GM12878 (cell line): ENCODE results near the gene ABCG1. TPM values are rescaled to one million over a fixed set of nuclear protein-coding genes. Genes with fewer than 3 reads are reported as not detected.

Experiments
- ATAC-seq: fragments of 200-7000 bp; cut with Tn5 transposase; 3 replicates; pipeline ENCODE4 v1.9.1; 2020; ENCODE audit warnings: mild to moderate bottlenecking, moderate library complexity
- BruUV-seq: library from RNA; stranded (reverse); fragments of 400-500 nt; replicated peaks from 2 replicates; lab custom pipeline; 2021; lab: Mats Ljungman, UMichigan
- CTCF ChIA-PET: fragments of 300-600 bp; sonication (Branson Sonifier 250); formaldehyde crosslinking; extraction: SDS; loops from one replicate; lab custom pipeline; 2021; ENCODE audit warnings: inconsistent platforms; lab: Yijun Ruan, JAX
- POLR2A ChIA-PET: fragments of 350-600 bp; formaldehyde crosslinking; extraction: SDS; loops from one replicate; lab custom pipeline; 2021; ENCODE audit warnings: inconsistent platforms; lab: Charles Lee
- RAD21 ChIA-PET: fragments of 300-600 bp; sonication (Branson Sonifier 250); formaldehyde crosslinking; loops from one replicate; lab custom pipeline; 2023; ENCODE audit warnings: antibody characterized with exemption; ENCODE audit not compliant: unreplicated experiment; lab: Charles Lee
- SMC1A ChIA-PET: fragments of 300-600 bp; sonication (Branson Sonifier 250); formaldehyde crosslinking; loops from one replicate; lab custom pipeline; 2023; ENCODE audit not compliant: unreplicated experiment, uncharacterized antibody; lab: Charles Lee
- DNase-seq: peaks from one replicate; pipeline ENCODE4 v3.0.0-alpha.2; 2011; ENCODE audit warnings: low read depth, low spot score
- FAIRE-seq: peaks from 3 replicates; lab custom pipeline; 2011; peaks lifted over from hg19 to GRCh38; lab: Jason Lieb, UNC
- H2AFZ ChIP-seq: 2 replicates; pipeline ENCODE4 v1.6.0; 2011; ENCODE audit warnings: low read depth, low read length, control low read depth; ENCODE audit not compliant: control insufficient read depth
- H3K27ac ChIP-seq: 2 replicates; pipeline ENCODE4 v1.5.1; 2011; ENCODE audit warnings: control low read depth; ENCODE audit not compliant: control insufficient read depth, insufficient read depth
- H3K27me3 ChIP-seq, 2 experiments: replicated peaks in 1 of 2; 2 replicates each; pipeline versions ENCODE4 v1.6.0 to v1.6.1; 2011; ENCODE audit warnings: low read length in 1 of 2; ENCODE audit not compliant: control insufficient read depth in 2 of 2, insufficient read depth in 2 of 2
- H3K36me3 ChIP-seq, 2 experiments: 2 replicates each; pipeline ENCODE4 v1.5.1; 2011; ENCODE audit warnings: low read length in 1 of 2; ENCODE audit not compliant: control insufficient read depth in 2 of 2, insufficient read depth in 2 of 2
- H3K4me1 ChIP-seq: 2 replicates; pipeline ENCODE4 v1.6.1; 2011; ENCODE audit warnings: mild to moderate bottlenecking, low read length, moderate library complexity, mixed read lengths; ENCODE audit not compliant: control insufficient read depth, insufficient read depth
- H3K4me2 ChIP-seq: 2 replicates; pipeline ENCODE4 v1.6.0; 2011; ENCODE audit warnings: control low read depth; ENCODE audit not compliant: control insufficient read depth, insufficient read depth
- H3K4me3 ChIP-seq: fragments of 200-600 bp; sonication (generic); 2 replicates; pipeline ENCODE4 v1.5.1; 2016
- H3K79me2 ChIP-seq: 2 replicates; pipeline ENCODE4 v1.6.0; 2011; ENCODE audit warnings: low read length; ENCODE audit not compliant: control insufficient read depth, insufficient read depth
- H3K9ac ChIP-seq: 2 replicates; pipeline ENCODE4 v1.8.0; 2011; ENCODE audit warnings: low read length, control low read depth, mixed read lengths; ENCODE audit not compliant: control insufficient read depth, insufficient read depth
- H3K9me3 ChIP-seq: replicated peaks from 3 replicates; pipeline ENCODE4 v1.5.1; 2011; ENCODE audit warnings: mild to moderate bottlenecking, low read length; ENCODE audit not compliant: control insufficient read depth, insufficient read depth
- H4K20me1 ChIP-seq: 2 replicates; pipeline ENCODE4 v1.6.0; 2011; ENCODE audit not compliant: control insufficient read depth, insufficient read depth
- ASH2L ChIP-seq: fragments of 300-600, 200-600 bp; sonication (generic); IDR thresholded peaks from 2 replicates; pipeline ENCODE4 v1.6.1; 2017; ENCODE audit warnings: low read depth, mild to moderate bottlenecking, borderline replicate concordance
- ETV6 ChIP-seq, 2 experiments: fragments of 450-650 bp in 1 of 2; IDR thresholded peaks in 1 of 2; conservative IDR thresholded peaks in 1 of 2; 2 replicates each; pipeline ENCODE4 v1.6.1; 2014; ENCODE audit warnings: antibody characterized with exemption in 1 of 2, borderline replicate concordance in 1 of 2, low read depth in 1 of 2, mild to moderate bottlenecking in 1 of 2, moderate library complexity in 1 of 2
- NFXL1 ChIP-seq: fragments of 450-650 bp; IDR thresholded peaks from 2 replicates; pipeline ENCODE4 v1.6.1; 2017; ENCODE audit warnings: antibody characterized with exemption, mild to moderate bottlenecking, borderline replicate concordance
- POLR2AphosphoS2 ChIP-seq: IDR thresholded peaks from 2 replicates; pipeline ENCODE4 v1.6.1; 2011; ENCODE audit warnings: low read depth, mild to moderate bottlenecking, low read length, improper control_type of control experiment, moderate library complexity
- RAD21 ChIP-seq: IDR thresholded peaks from 2 replicates; pipeline ENCODE4 v1.6.1; 2011; ENCODE audit warnings: mild to moderate bottlenecking, low read depth, low read length, moderate library complexity; ENCODE audit not compliant: insufficient read depth
- STAT1 ChIP-seq: fragments of 450-650 bp; conservative IDR thresholded peaks from 2 replicates; pipeline ENCODE4 v1.6.1; 2014; ENCODE audit warnings: antibody characterized with exemption, mild to moderate bottlenecking
- STAT3 ChIP-seq: IDR thresholded peaks from 2 replicates; pipeline ENCODE4 v1.6.1; 2011; ENCODE audit warnings: low read depth, low read length, improper control_type of control experiment
- SUPT20H ChIP-seq: IDR thresholded peaks from 2 replicates; pipeline ENCODE4 v1.6.1; 2011; ENCODE audit warnings: low read depth, mild to moderate bottlenecking, low read length, moderate library complexity, borderline replicate concordance; ENCODE audit not compliant: control insufficient read depth
- TCF3 ChIP-seq: IDR thresholded peaks from 2 replicates; pipeline ENCODE4 v1.6.1; 2012; ENCODE audit warnings: low read depth, mild to moderate bottlenecking, low read length, borderline replicate concordance; ENCODE audit not compliant: insufficient read depth
- YY1 ChIP-seq: IDR thresholded peaks from 2 replicates; pipeline ENCODE4 v1.6.1; 2011; ENCODE audit warnings: low read depth, mild to moderate bottlenecking, low read length
- WGBS: methylation state at CpG from one replicate; pipeline ENCODE4 v1.1.6; 2016; ENCODE audit warnings: low lambda C conversion rate; ENCODE audit not compliant: insufficient replicate concordance, insufficient coverage; ENCODE audit errors: missing lambda C conversion rate; 5-methylcytosine and 5-hydroxymethylcytosine counted together
- in situ Hi-C: fragments of 300-500 bp; cut with MboI; formaldehyde crosslinking; loops from 9 replicates; pipeline ENCODE4 v1.14.3; 2018; ENCODE audit warnings: mixed read lengths
- intact Hi-C: fragments of 100-400 bp; cut with micrococcal nuclease; formaldehyde crosslinking; loops from one replicate; pipeline ENCODE4 v1.14.2; 2022; ENCODE audit not compliant: unreplicated experiment
- polyA plus RNA-seq, 11 experiments: library from polyadenylated mRNA; depleted of rRNA in 4 of 11; unstranded in 6 of 11; stranded (reverse) in 5 of 11; fragments of >200 nt; fragmentation: Nextera tagmentation in 4 of 11; fragmentation: Illumina TruSeq in 1 of 11; extraction: Ambion mirVana in 4 of 11; extraction: Trizol in 1 of 11; gene quantifications; 1 replicate in 1 of 11; 2 replicates in 10 of 11; pipeline versions ENCODE4 v1.2.1 to v1.2.3, GENCODE V29; 2011 to 2016; ENCODE audit warnings: inconsistent platforms in 2 of 11, missing spikeins in 2 of 11, low read depth in 1 of 11
- total RNA-seq, 4 experiments: library from RNA; depleted of rRNA in 3 of 4; stranded (reverse); fragments of >200 nt in 3 of 4; fragmentation: Illumina TruSeq in 1 of 4; extraction: Trizol in 1 of 4; gene quantifications; 2 replicates each; pipeline versions ENCODE4 v1.2.1 to v1.2.3, GENCODE V29; 2013 to 2021
- TF ChIP-seq, protein P1 (sequence below): fragments of 450-650 bp; IDR thresholded peaks from 2 replicates; pipeline ENCODE4 v1.6.1; 2017; ENCODE audit warnings: mild to moderate bottlenecking, moderate library complexity
- TF ChIP-seq, protein P2 (sequence below): fragments of 450-650 bp; IDR thresholded peaks from 2 replicates; pipeline ENCODE4 v1.6.1; 2016; ENCODE audit warnings: mild to moderate bottlenecking, moderate library complexity, borderline replicate concordance

Gene ABCG1
- total and polyA plus RNA-seq, 10 of the 15 experiments (the other 5 are each of a cell fraction or from before 2014, with no cell fraction given) = 0.59 to 19.3 (median 5.7) TPM

- H3K4me2 ChIP-seq = no peak overlapping the region
- ATAC-seq (peak; percentile 86), DNase-seq (no peak), FAIRE-seq (no peak)
- H3K9me3 ChIP-seq = no peaks in the 10 kb centered on the region
- intact Hi-C loops (loop anchor here (1.0 kb wide), 1 partner anchor 228 kb away; no protein-coding TSS in a partner anchor), in situ Hi-C loops (loop anchor here (5.0 kb wide), 2 partner anchors 138 to 228 kb away; no protein-coding TSS in a partner anchor)
- no peak overlapping the region for H3K4me3 ChIP-seq
- H3K27me3 ChIP-seq = no peaks in the 10 kb centered on the region
- 13% methylated on average over 22 of the region's 22 CpGs for WGBS
- H3K27ac ChIP-seq = no peak overlapping the region
- H2AFZ ChIP-seq = peak overlapping the region; percentile 43; the same call in 1 of the 2 replicates
- H3K79me2 ChIP-seq = no peaks in the 10 kb centered on the region
- BruUV-seq = no TSS peak
- H3K9ac ChIP-seq = no peak overlapping the region
- ChIA-PET SMC1A (interaction anchor here (0.6 to 4.1 kb wide), 27 partner anchors 9 to 229 kb away, joined by 3 to 28 read pairs (median 5); no protein-coding TSS in a partner anchor), RAD21 (interaction anchor here (0.6 to 3.1 kb wide), 35 partner anchors 10 to 571 kb away, joined by 3 to 45 read pairs (median 5); partner anchors contain the start of gene RSPH1), CTCF (interaction anchor here (0.6 to 4.8 kb wide), 49 partner anchors 8 to 584 kb away, joined by 3 to 68 read pairs (median 5); partner anchors contain the start of gene TFF1), POLR2A (interaction anchor here (1.4 kb wide), 1 partner anchor 115 kb away, joined by 4 read pairs; no protein-coding TSS in a partner anchor)
- H3K4me1 ChIP-seq = no peaks in the 10 kb centered on the region
- no peaks in the 10 kb centered on the region for H3K36me3 ChIP-seq
- H4K20me1 ChIP-seq = no peaks in the 10 kb centered on the region
- TF ChIP-seq YY1 = peak; percentile 46; the same call in 1 of the 2 replicates
- TF ChIP-seq NFXL1 = no peak
- TF ChIP-seq RAD21 = peak; percentile 90
- no peak for TF ChIP-seq SUPT20H
- TF ChIP-seq STAT3 = no peak
- TF ChIP-seq, protein P1, sequence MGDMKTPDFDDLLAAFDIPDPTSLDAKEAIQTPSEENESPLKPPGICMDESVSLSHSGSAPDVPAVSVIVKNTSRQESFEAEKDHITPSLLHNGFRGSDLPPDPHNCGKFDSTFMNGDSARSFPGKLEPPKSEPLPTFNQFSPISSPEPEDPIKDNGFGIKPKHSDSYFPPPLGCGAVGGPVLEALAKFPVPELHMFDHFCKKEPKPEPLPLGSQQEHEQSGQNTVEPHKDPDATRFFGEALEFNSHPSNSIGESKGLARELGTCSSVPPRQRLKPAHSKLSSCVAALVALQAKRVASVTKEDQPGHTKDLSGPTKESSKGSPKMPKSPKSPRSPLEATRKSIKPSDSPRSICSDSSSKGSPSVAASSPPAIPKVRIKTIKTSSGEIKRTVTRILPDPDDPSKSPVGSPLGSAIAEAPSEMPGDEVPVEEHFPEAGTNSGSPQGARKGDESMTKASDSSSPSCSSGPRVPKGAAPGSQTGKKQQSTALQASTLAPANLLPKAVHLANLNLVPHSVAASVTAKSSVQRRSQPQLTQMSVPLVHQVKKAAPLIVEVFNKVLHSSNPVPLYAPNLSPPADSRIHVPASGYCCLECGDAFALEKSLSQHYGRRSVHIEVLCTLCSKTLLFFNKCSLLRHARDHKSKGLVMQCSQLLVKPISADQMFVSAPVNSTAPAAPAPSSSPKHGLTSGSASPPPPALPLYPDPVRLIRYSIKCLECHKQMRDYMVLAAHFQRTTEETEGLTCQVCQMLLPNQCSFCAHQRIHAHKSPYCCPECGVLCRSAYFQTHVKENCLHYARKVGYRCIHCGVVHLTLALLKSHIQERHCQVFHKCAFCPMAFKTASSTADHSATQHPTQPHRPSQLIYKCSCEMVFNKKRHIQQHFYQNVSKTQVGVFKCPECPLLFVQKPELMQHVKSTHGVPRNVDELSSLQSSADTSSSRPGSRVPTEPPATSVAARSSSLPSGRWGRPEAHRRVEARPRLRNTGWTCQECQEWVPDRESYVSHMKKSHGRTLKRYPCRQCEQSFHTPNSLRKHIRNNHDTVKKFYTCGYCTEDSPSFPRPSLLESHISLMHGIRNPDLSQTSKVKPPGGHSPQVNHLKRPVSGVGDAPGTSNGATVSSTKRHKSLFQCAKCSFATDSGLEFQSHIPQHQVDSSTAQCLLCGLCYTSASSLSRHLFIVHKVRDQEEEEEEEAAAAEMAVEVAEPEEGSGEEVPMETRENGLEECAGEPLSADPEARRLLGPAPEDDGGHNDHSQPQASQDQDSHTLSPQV = no peak
- TF ChIP-seq TCF3 = peak; percentile 59; the same call in 1 of the 2 replicates
- TF ChIP-seq ASH2L = no peak
- no peak for TF ChIP-seq ETV6 (conservative IDR thresholded peaks at IDR 0.05 in 1 of 2, IDR thresholded peaks at IDR 0.05 in 1 of 2; ENCODE audit: borderline replicate concordance in 1 of 2, low read depth in 1 of 2)
- no peak for TF ChIP-seq STAT1
- TF ChIP-seq, protein P2, sequence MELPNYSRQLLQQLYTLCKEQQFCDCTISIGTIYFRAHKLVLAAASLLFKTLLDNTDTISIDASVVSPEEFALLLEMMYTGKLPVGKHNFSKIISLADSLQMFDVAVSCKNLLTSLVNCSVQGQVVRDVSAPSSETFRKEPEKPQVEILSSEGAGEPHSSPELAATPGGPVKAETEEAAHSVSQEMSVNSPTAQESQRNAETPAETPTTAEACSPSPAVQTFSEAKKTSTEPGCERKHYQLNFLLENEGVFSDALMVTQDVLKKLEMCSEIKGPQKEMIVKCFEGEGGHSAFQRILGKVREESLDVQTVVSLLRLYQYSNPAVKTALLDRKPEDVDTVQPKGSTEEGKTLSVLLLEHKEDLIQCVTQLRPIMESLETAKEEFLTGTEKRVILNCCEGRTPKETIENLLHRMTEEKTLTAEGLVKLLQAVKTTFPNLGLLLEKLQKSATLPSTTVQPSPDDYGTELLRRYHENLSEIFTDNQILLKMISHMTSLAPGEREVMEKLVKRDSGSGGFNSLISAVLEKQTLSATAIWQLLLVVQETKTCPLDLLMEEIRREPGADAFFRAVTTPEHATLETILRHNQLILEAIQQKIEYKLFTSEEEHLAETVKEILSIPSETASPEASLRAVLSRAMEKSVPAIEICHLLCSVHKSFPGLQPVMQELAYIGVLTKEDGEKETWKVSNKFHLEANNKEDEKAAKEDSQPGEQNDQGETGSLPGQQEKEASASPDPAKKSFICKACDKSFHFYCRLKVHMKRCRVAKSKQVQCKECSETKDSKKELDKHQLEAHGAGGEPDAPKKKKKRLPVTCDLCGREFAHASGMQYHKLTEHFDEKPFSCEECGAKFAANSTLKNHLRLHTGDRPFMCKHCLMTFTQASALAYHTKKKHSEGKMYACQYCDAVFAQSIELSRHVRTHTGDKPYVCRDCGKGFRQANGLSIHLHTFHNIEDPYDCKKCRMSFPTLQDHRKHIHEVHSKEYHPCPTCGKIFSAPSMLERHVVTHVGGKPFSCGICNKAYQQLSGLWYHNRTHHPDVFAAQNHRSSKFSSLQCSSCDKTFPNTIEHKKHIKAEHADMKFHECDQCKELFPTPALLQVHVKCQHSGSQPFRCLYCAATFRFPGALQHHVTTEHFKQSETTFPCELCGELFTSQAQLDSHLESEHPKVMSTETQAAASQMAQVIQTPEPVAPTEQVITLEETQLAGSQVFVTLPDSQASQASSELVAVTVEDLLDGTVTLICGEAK = no peak
- no peak for TF ChIP-seq POLR2AphosphoS2
These were observed 90.8 kb downstream of the ABCG1 start for GRCh38 chr21:42309753-42310213.
